Keratinocyte (primary cell): ENCODE data around the gene NR5A1. TPM values are rescaled to one million over a fixed set of nuclear protein-coding genes. Genes with fewer than 3 reads are reported as not detected.

Source experiments
- DNase-seq: peaks from one replicate; pipeline ENCODE4 v3.0.0-alpha.2; 2011; ENCODE audit warnings: low read depth, missing footprints, low spot score
- FAIRE-seq: peaks from 2 replicates; lab custom pipeline; 2011; peaks lifted over from hg19 to GRCh38; lab: Jason Lieb, UNC
- H2AFZ ChIP-seq: 2 replicates; pipeline ENCODE4 v1.6.0; 2012; ENCODE audit warnings: low read length, control low read depth, inconsistent platforms; ENCODE audit not compliant: control insufficient read depth
- H3K27ac ChIP-seq: 2 replicates; pipeline ENCODE4 v1.5.1; 2011; ENCODE audit warnings: low read length; ENCODE audit not compliant: control insufficient read depth, insufficient read depth
- H3K27me3 ChIP-seq: 3 replicates; pipeline ENCODE4 v1.6.0; 2011; ENCODE audit warnings: low read length; ENCODE audit not compliant: control insufficient read depth, insufficient read depth; ENCODE audit errors: extremely low read depth
- H3K36me3 ChIP-seq, 2 experiments: 2 replicates in 1 of 2; 3 replicates in 1 of 2; pipeline ENCODE4 v1.5.1; 2011; ENCODE audit warnings: low read length in 2 of 2, mild to moderate bottlenecking in 1 of 2; ENCODE audit not compliant: control insufficient read depth in 2 of 2, insufficient read depth in 2 of 2; ENCODE audit errors: extremely low read depth in 1 of 2
- H3K4me1 ChIP-seq: 3 replicates; pipeline ENCODE4 v1.5.1; 2011; ENCODE audit warnings: low read length; ENCODE audit not compliant: control insufficient read depth, insufficient read depth; ENCODE audit errors: extremely low read depth
- H3K4me2 ChIP-seq: 3 replicates; pipeline ENCODE4 v1.6.0; 2011; ENCODE audit warnings: low read depth, low read length; ENCODE audit not compliant: control insufficient read depth, insufficient read depth; ENCODE audit errors: extremely low read depth
- H3K4me3 ChIP-seq, 3 experiments: fragments of 200-600 bp in 1 of 3; sonication (generic) in 1 of 3; 2 replicates in 2 of 3; 3 replicates in 1 of 3; pipeline ENCODE4 v1.5.1; 2011 to 2016; ENCODE audit warnings: low read length in 3 of 3, mild to moderate bottlenecking in 3 of 3, control low read depth in 2 of 3, inconsistent platforms in 1 of 3, low read depth in 1 of 3, mixed read lengths in 1 of 3, mixed run types in 1 of 3, moderate library complexity in 1 of 3; ENCODE audit not compliant: control insufficient read depth in 2 of 3, insufficient read depth in 2 of 3; ENCODE audit errors: extremely low read depth in 1 of 3
- H3K79me2 ChIP-seq: 2 replicates; pipeline ENCODE4 v1.6.0; 2012; ENCODE audit warnings: low read length; ENCODE audit not compliant: control insufficient read depth, insufficient read depth
- H3K9ac ChIP-seq: 3 replicates; pipeline ENCODE4 v1.6.0; 2011; ENCODE audit warnings: low read length; ENCODE audit not compliant: control insufficient read depth, insufficient read depth; ENCODE audit errors: extremely low read depth
- H3K9me1 ChIP-seq: 3 replicates; pipeline ENCODE4 v1.6.0; 2011; ENCODE audit warnings: low read length; ENCODE audit not compliant: control insufficient read depth, insufficient read depth; ENCODE audit errors: extremely low read depth
- H3K9me3 ChIP-seq: 2 replicates; pipeline ENCODE4 v1.5.1; 2012; ENCODE audit warnings: low read depth, low read length; ENCODE audit not compliant: control insufficient read depth
- H4K20me1 ChIP-seq: 3 replicates; pipeline ENCODE4 v1.6.0; 2011; ENCODE audit warnings: low read length; ENCODE audit not compliant: control insufficient read depth, insufficient read depth; ENCODE audit errors: extremely low read depth
- EZH2 ChIP-seq: IDR thresholded peaks from one replicate; pipeline ENCODE4 v1.6.1; 2012; ENCODE audit warnings: inconsistent platforms, mild to moderate bottlenecking, low read length, moderate library complexity
- dilution Hi-C: fragments of 300-500 bp; cut with MboI; formaldehyde crosslinking; loops from one replicate; pipeline ENCODE4 v1.7.0; 2020; ENCODE audit warnings: low sequenced_read_pairs; ENCODE audit not compliant: extremely low pct_ligation_motif_present
- polyA plus RNA-seq, 5 experiments: library from polyadenylated mRNA; depleted of rRNA in 3 of 5; stranded (reverse) in 3 of 5; stranded (forward) in 1 of 5; unstranded in 1 of 5; fragments of >200 nt; gene quantifications; 1 replicate in 1 of 5; 2 replicates in 3 of 5; 3 replicates in 1 of 5; pipeline versions ENCODE4 v1.2.1 to v1.2.3, GENCODE V29; 2011 to 2012; ENCODE audit warnings: missing spikeins in 2 of 5, low read depth in 1 of 5, low replicate concordance in 1 of 5
- TF ChIP-seq, protein P1 (sequence below), 3 experiments: IDR thresholded peaks in 1 of 3; conservative IDR thresholded peaks in 1 of 3; optimal IDR thresholded peaks in 1 of 3; 2 replicates in 2 of 3; 3 replicates in 1 of 3; pipeline versions ENCODE3 to v1.5.1; 2011; ENCODE audit warnings: low read length in 3 of 3, mild to moderate bottlenecking in 3 of 3, moderate library complexity in 2 of 3, control low read depth in 1 of 3, inconsistent platforms in 1 of 3; ENCODE audit not compliant: insufficient read depth in 2 of 3; ENCODE audit errors: extremely low read depth in 1 of 3

The NR5A1 gene
- polyA plus RNA-seq, 1 donor (not counting 4 experiments of a cell fraction or from before 2014, with no cell fraction given) = not detected

DNA sequence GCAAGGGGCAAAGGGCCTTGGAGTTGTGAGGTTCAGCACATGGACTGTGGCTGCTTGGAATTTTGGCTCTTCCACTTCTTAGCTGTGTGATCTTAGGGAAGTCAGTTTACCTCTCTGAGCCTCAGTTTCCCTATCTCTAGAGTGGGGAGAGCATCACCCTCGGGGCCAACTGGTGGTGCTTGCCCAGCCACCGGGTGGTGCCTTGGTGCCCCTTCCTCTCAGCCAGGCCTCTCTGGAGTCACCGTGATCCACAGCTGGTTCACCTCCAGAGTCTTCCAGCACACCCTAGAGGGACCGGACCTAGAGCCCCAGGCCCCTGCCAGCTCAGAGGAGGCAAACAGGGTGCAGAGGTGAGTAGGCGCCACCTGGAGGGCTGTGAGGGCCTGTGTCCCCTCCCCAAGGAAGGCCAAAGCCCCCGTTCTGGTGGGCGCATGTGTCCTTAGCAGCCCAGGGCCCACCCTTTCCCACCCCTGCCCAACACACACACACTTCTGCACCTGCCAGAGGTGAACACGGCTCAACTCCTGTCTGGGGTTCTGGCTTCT lies 49.2 kb downstream of the NR5A1 start:
- Histone ChIP-seq H3K9me1 (no peaks in the 10 kb centered on the region), H3K9me3 (peaks cover under 1% of the 10 kb centered on the region), H3K4me1 (no peaks in the 10 kb centered on the region), H3K4me2 (no peak overlapping the region), H3K36me3 (no peaks in the 10 kb centered on the region), H3K27ac (no peak overlapping the region), H2AFZ (no peak overlapping the region), H3K79me2 (no peaks in the 10 kb centered on the region), H3K4me3 (no peak overlapping the region), H3K9ac (no peak overlapping the region), H4K20me1 (no peaks in the 10 kb centered on the region), H3K27me3 (peaks cover 1% of the 10 kb centered on the region)
- DNase-seq = no peak
- TF ChIP-seq, protein P1, sequence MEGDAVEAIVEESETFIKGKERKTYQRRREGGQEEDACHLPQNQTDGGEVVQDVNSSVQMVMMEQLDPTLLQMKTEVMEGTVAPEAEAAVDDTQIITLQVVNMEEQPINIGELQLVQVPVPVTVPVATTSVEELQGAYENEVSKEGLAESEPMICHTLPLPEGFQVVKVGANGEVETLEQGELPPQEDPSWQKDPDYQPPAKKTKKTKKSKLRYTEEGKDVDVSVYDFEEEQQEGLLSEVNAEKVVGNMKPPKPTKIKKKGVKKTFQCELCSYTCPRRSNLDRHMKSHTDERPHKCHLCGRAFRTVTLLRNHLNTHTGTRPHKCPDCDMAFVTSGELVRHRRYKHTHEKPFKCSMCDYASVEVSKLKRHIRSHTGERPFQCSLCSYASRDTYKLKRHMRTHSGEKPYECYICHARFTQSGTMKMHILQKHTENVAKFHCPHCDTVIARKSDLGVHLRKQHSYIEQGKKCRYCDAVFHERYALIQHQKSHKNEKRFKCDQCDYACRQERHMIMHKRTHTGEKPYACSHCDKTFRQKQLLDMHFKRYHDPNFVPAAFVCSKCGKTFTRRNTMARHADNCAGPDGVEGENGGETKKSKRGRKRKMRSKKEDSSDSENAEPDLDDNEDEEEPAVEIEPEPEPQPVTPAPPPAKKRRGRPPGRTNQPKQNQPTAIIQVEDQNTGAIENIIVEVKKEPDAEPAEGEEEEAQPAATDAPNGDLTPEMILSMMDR (optimal IDR thresholded peaks at IDR 0.05 in 1 of 3, IDR thresholded peaks at IDR 0.05 in 1 of 3, conservative IDR thresholded peaks at IDR 0.05 in 1 of 3; ENCODE audit: extremely low read depth in 1 of 3, insufficient read depth in 2 of 3, low read length in 3 of 3) = peak in 2 of 3 experiments; percentile 15 to 45
- TF ChIP-seq EZH2 = no peak
- no peak for FAIRE-seq
- dilution Hi-C loops = no loop called here

DNA sequence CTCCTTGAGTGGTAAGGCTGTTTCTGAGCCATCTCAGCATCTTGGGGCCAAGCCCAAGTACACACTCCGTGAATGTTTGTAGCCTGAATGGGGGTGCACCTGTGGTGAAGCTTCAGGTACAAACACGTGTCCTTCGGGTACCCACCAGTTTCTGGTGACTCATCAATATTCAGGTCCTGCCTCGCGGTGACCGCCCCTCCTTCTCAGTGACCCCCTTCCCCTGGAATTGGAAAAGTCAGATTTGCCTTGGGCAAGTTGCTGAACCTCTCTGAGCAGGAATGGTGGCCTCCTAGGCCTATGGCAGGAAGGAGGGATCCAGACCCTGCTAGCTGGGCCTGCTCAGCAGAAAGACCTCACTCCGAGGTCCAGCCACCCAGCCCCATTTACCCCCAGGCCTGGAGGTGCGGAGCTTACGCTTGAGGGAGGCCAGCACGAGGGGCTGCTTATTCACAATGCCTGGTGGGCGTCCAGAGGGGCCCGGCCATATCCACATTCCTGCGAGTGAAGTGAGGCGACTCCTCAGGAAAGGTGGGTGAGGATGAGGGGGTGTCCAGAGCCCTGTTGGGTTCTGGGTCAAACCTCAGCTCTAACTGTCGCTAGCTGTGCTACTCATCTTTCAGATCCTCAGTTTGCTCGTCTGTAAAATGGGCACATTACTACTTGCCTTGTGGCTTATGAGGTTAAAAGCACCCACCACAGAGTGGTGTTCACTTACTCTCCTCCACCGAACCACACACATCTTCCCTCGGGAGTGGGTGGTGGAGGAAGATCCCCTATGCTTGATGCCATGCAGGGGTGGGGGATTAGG lies 49.9 kb downstream of the NR5A1 start:
- FAIRE-seq = no peak
- no peak overlapping the region for H3K9ac ChIP-seq
- H3K36me3 ChIP-seq = no peaks in the 10 kb centered on the region
- H2AFZ ChIP-seq = no peak overlapping the region
- H3K79me2 ChIP-seq = no peaks in the 10 kb centered on the region
- TF ChIP-seq, protein P1 (optimal IDR thresholded peaks at IDR 0.05 in 1 of 3, IDR thresholded peaks at IDR 0.05 in 1 of 3, conservative IDR thresholded peaks at IDR 0.05 in 1 of 3; ENCODE audit: extremely low read depth in 1 of 3, insufficient read depth in 2 of 3, low read length in 3 of 3) = no peak
- TF ChIP-seq EZH2 = no peak
- peaks cover 3% of the 10 kb centered on the region for H3K9me3 ChIP-seq
- H3K27me3 ChIP-seq = peaks cover 7% of the 10 kb centered on the region
- DNase-seq = no peak
- H4K20me1 ChIP-seq = no peaks in the 10 kb centered on the region
- no peaks in the 10 kb centered on the region for H3K4me1 ChIP-seq
- H3K4me3 ChIP-seq = no peak overlapping the region
- no peak overlapping the region for H3K4me2 ChIP-seq
- dilution Hi-C loops = no loop called here
- H3K9me1 ChIP-seq = no peaks in the 10 kb centered on the region
- no peak overlapping the region for H3K27ac ChIP-seq
